Caco-2 (cell line): ENCODE measurements around the gene ATAD3B. TPM values are rescaled to one million over a fixed set of nuclear protein-coding genes. Genes with fewer than 3 reads are reported as not detected.

Experiments
- BruUV-seq: library from RNA; stranded (reverse); fragments of 400-500 nt; replicated peaks from 2 replicates; lab custom pipeline; 2021; lab: Mats Ljungman, UMichigan
- CTCF ChIA-PET: fragments of 300-600 bp; sonication (Branson Sonifier 250); formaldehyde crosslinking; loops from one replicate; lab custom pipeline; 2022; ENCODE audit warnings: antibody characterized with exemption; lab: Charles Lee
- POLR2A ChIA-PET: fragments of 300-600 bp; sonication (Branson Sonifier 250); formaldehyde crosslinking; loops from one replicate; lab custom pipeline; 2022; ENCODE audit warnings: antibody characterized with exemption; lab: Charles Lee
- DNase-seq, 2 experiments: peaks; one replicate each; pipeline versions ENCODE4 v3.0.0 to v3.0.0-alpha.2; 2020 to 2022
- H3K27me3 ChIP-seq: replicated peaks from 2 replicates; pipeline ENCODE4 v1.6.0; 2011; ENCODE audit warnings: low read length; ENCODE audit not compliant: control insufficient read depth, insufficient read depth
- H3K36me3 ChIP-seq: 2 replicates; pipeline ENCODE4 v1.5.1; 2011; ENCODE audit warnings: low read length; ENCODE audit not compliant: control insufficient read depth, insufficient read depth
- H3K4me1 ChIP-seq: fragments of 250-450 bp; sonication (Bioruptor Pico); 2 replicates; pipeline ENCODE4 v1.5.1; 2020; ENCODE audit warnings: mild to moderate bottlenecking
- H3K4me3 ChIP-seq: 2 replicates; pipeline ENCODE4 v1.5.1; 2011; ENCODE audit warnings: low read depth, mild to moderate bottlenecking, control low read depth, low read length
- H3K9me3 ChIP-seq: fragments of 250-450 bp; sonication (Bioruptor Pico); 2 replicates; pipeline ENCODE4 v1.5.1; 2020; ENCODE audit warnings: mild to moderate bottlenecking, moderate library complexity
- H3K27ac Mint-ChIP-seq: one replicate; pipeline ENCODE4 v1.8.0; 2022; ENCODE audit warnings: mixed read lengths; ENCODE audit not compliant: unreplicated experiment
- H3K27me3 Mint-ChIP-seq: one replicate; pipeline ENCODE4 v1.8.0; 2022; ENCODE audit warnings: mixed read lengths; ENCODE audit not compliant: insufficient read depth, unreplicated experiment
- H3K36me3 Mint-ChIP-seq: one replicate; pipeline ENCODE4 v1.8.0; 2022; ENCODE audit warnings: mild to moderate bottlenecking, mixed read lengths; ENCODE audit not compliant: insufficient read depth, unreplicated experiment
- H3K4me1 Mint-ChIP-seq: one replicate; pipeline ENCODE4 v1.8.0; 2022; ENCODE audit warnings: low read depth, mixed read lengths; ENCODE audit not compliant: unreplicated experiment
- H3K4me3 Mint-ChIP-seq: one replicate; pipeline ENCODE4 v1.8.0; 2022; ENCODE audit warnings: mild to moderate bottlenecking, moderate library complexity, mixed read lengths; ENCODE audit not compliant: unreplicated experiment
- H3K9me3 Mint-ChIP-seq: one replicate; pipeline ENCODE4 v1.8.0; 2022; ENCODE audit warnings: mixed read lengths; ENCODE audit not compliant: unreplicated experiment
- CTCF ChIP-seq, 2 experiments: fragments of 200-600 bp in 1 of 2; IDR thresholded peaks; 1 replicate in 1 of 2; 2 replicates in 1 of 2; pipeline versions ENCODE4 v1.5.1 to v1.8.0; 2011 to 2022; ENCODE audit warnings: antibody characterized with exemption in 1 of 2, control low read depth in 1 of 2, inconsistent platforms in 1 of 2, low read depth in 1 of 2, low read length in 1 of 2, mild to moderate bottlenecking in 1 of 2, moderate library complexity in 1 of 2; ENCODE audit not compliant: insufficient read depth in 1 of 2, severe bottlenecking in 1 of 2, unreplicated experiment in 1 of 2
- intact Hi-C: fragments of 100-400 bp; cut with micrococcal nuclease; formaldehyde crosslinking; loops from one replicate; pipeline ENCODE4 v1.10.0; 2022; ENCODE audit not compliant: unreplicated experiment
- total RNA-seq: library from RNA; stranded (reverse); gene quantifications from 2 replicates; pipeline ENCODE4 v1.2.3, GENCODE V29; 2022

ATAD3B gene
- total RNA-seq, 1 experiment from 2014 or later = 48.1 TPM

- no peak overlapping the region for H3K27ac Mint-ChIP-seq
- intact Hi-C loops = no loop called here
- no peaks in the 10 kb centered on the region for H3K9me3 ChIP-seq
- H3K27me3 Mint-ChIP-seq = no peaks in the 10 kb centered on the region
- peaks cover 47% of the 10 kb centered on the region for H3K36me3 Mint-ChIP-seq
- BruUV-seq = no TSS peak
- H3K4me1 Mint-ChIP-seq = no peaks in the 10 kb centered on the region
- POLR2A ChIA-PET = no interaction called here
- no peak for DNase-seq
- no peak overlapping the region for H3K4me3 ChIP-seq
- no peak for TF ChIP-seq CTCF (IDR thresholded peaks at IDR 0.05; ENCODE audit: insufficient read depth in 1 of 2, low read depth in 1 of 2, low read length in 1 of 2, severe bottlenecking in 1 of 2, unreplicated experiment in 1 of 2)
- CTCF ChIA-PET = no interaction called here
- H3K27me3 ChIP-seq = no peaks in the 10 kb centered on the region
- no peak overlapping the region for H3K4me3 Mint-ChIP-seq
- H3K36me3 ChIP-seq = no peaks in the 10 kb centered on the region
- H3K4me1 ChIP-seq = no peaks in the 10 kb centered on the region
- H3K9me3 Mint-ChIP-seq = no peaks in the 10 kb centered on the region
These were observed 65.5 kb downstream of the ATAD3B start for GRCh38 chr1:1536938-1537546.

- Histone ChIP-seq H3K9me3 (no peaks in the 10 kb centered on the region), H3K36me3 (no peaks in the 10 kb centered on the region), H3K4me1 (no peaks in the 10 kb centered on the region), H3K4me3 (no peak overlapping the region), H3K27me3 (no peaks in the 10 kb centered on the region)
- Mint-ChIP-seq H3K27ac (no peak overlapping the region), H3K36me3 (peaks cover 41% of the 10 kb centered on the region), H3K27me3 (no peaks in the 10 kb centered on the region), H3K4me1 (no peaks in the 10 kb centered on the region), H3K9me3 (no peaks in the 10 kb centered on the region), H3K4me3 (no peak overlapping the region)
- no peak for TF ChIP-seq CTCF (IDR thresholded peaks at IDR 0.05; ENCODE audit: insufficient read depth in 1 of 2, low read depth in 1 of 2, low read length in 1 of 2, severe bottlenecking in 1 of 2, unreplicated experiment in 1 of 2)
- no TSS peak for BruUV-seq
- intact Hi-C loops = no loop called here
- ChIA-PET CTCF (no interaction called here), POLR2A (no interaction called here)
- no peak for DNase-seq
These were observed 66.2 kb downstream of the ATAD3B start for GRCh38 chr1:1537626-1538250.

- intact Hi-C loops = no loop called here
- TF ChIP-seq CTCF (IDR thresholded peaks at IDR 0.05; ENCODE audit: insufficient read depth in 1 of 2, low read depth in 1 of 2, low read length in 1 of 2, severe bottlenecking in 1 of 2, unreplicated experiment in 1 of 2) = no peak
- no peaks in the 10 kb centered on the region for H3K9me3 ChIP-seq
- no peaks in the 10 kb centered on the region for H3K36me3 ChIP-seq
- H3K27me3 ChIP-seq = no peaks in the 10 kb centered on the region
- no peak overlapping the region for H3K4me3 ChIP-seq
- Mint-ChIP-seq H3K4me1 (no peaks in the 10 kb centered on the region), H3K4me3 (no peak overlapping the region), H3K27ac (no peak overlapping the region), H3K27me3 (no peaks in the 10 kb centered on the region), H3K9me3 (no peaks in the 10 kb centered on the region), H3K36me3 (peaks cover 38% of the 10 kb centered on the region)
- no TSS peak for BruUV-seq
- POLR2A ChIA-PET = no interaction called here
- no peaks in the 10 kb centered on the region for H3K4me1 ChIP-seq
- DNase-seq = no peak
- CTCF ChIA-PET = no interaction called here
These were observed 66.8 kb downstream of the ATAD3B start for GRCh38 chr1:1538334-1538733.
